Neural cell (in vitro differentiated cells): ENCODE data around the gene B9D1. TPM values are rescaled to one million over a fixed set of nuclear protein-coding genes. Genes with fewer than 3 reads are reported as not detected.

Source experiments
- H2AFZ ChIP-seq: fragments of 200-600, 300-800 bp; sonication (generic), shearing (Covaris generic); 2 replicates; pipeline ENCODE4 v1.6.0; 2014; ENCODE audit warnings: low read depth, mild to moderate bottlenecking, antibody characterized with exemption, low read length, moderate library complexity
- H3F3A ChIP-seq: fragments of 200-600 bp; shearing (Covaris generic); 2 replicates; pipeline ENCODE4 v1.6.1; 2016; ENCODE audit warnings: mild to moderate bottlenecking, moderate library complexity, mixed read lengths, antibody characterized with exemption, low read length; ENCODE audit not compliant: insufficient read depth, poor library complexity, severe bottlenecking
- H3K27ac ChIP-seq: fragments of 200-600, 300-800 bp; sonication (generic), shearing (Covaris generic); 2 replicates; pipeline ENCODE4 v1.5.1; 2014; ENCODE audit warnings: mild to moderate bottlenecking, low read length, moderate library complexity
- H3K27me3 ChIP-seq: fragments of 300-800, 200-600 bp; sonication (generic), shearing (Covaris generic); 2 replicates; pipeline ENCODE4 v1.6.0; 2014; ENCODE audit warnings: mild to moderate bottlenecking, low read depth, low read length, moderate library complexity; ENCODE audit not compliant: insufficient read depth
- H3K36me3 ChIP-seq: fragments of 300-800, 200-600 bp; sonication (generic), shearing (Covaris generic); 2 replicates; pipeline ENCODE4 v1.5.1; 2014; ENCODE audit warnings: mild to moderate bottlenecking, antibody characterized with exemption, low read length, moderate library complexity; ENCODE audit not compliant: insufficient read depth
- H3K4me2 ChIP-seq: fragments of 300-800, 200-600 bp; sonication (generic), shearing (Covaris generic); 2 replicates; pipeline ENCODE4 v1.6.0; 2014; ENCODE audit warnings: mild to moderate bottlenecking, low read length
- H3K4me3 ChIP-seq: fragments of 300-800, 200-600 bp; sonication (generic), shearing (Covaris generic); 2 replicates; pipeline ENCODE4 v1.5.1; 2014; ENCODE audit warnings: mild to moderate bottlenecking, low read length, moderate library complexity
- H3K79me2 ChIP-seq: fragments of 200-600 bp; shearing (Covaris generic); replicated peaks from 2 replicates; pipeline ENCODE4 v1.6.0; 2014; ENCODE audit warnings: mild to moderate bottlenecking, low read length, moderate library complexity; ENCODE audit not compliant: insufficient read depth
- H3K9ac ChIP-seq: fragments of 300-800, 200-600 bp; sonication (generic), shearing (Covaris generic); 2 replicates; pipeline ENCODE4 v1.6.1; 2016; ENCODE audit warnings: mild to moderate bottlenecking, low read length, mixed read lengths
- H3K9me2 ChIP-seq: fragments of 200-600 bp; shearing (Covaris generic); 2 replicates; pipeline ENCODE4 v1.6.1; 2016; ENCODE audit warnings: mild to moderate bottlenecking, low read length, mixed read lengths; ENCODE audit not compliant: insufficient read depth
- H3K9me3 ChIP-seq: fragments of 200-600, 300-800 bp; sonication (generic), shearing (Covaris generic); 2 replicates; pipeline ENCODE4 v1.6.1; 2016; ENCODE audit warnings: mild to moderate bottlenecking, mixed run types, low read length, moderate library complexity, mixed read lengths
- H4K20me1 ChIP-seq: fragments of 200-600 bp; shearing (Covaris generic); 2 replicates; pipeline ENCODE4 v1.6.1; 2016; ENCODE audit warnings: mild to moderate bottlenecking, mixed run types; ENCODE audit not compliant: insufficient read depth
- EP300 ChIP-seq: fragments of 450-650 bp; conservative IDR thresholded peaks from 2 replicates; pipeline ENCODE4 v1.6.1; 2014; ENCODE audit warnings: antibody characterized with exemption, mild to moderate bottlenecking, moderate library complexity; ENCODE audit not compliant: poor library complexity, severe bottlenecking
- EZH2 ChIP-seq: fragments of 200-600, 300-800 bp; shearing (Covaris generic), sonication (generic); IDR thresholded peaks from 2 replicates; pipeline ENCODE4 v1.6.1; 2014; ENCODE audit warnings: antibody characterized with exemption, low read length, borderline replicate concordance, mild to moderate bottlenecking; ENCODE audit not compliant: insufficient read depth, poor library complexity, severe bottlenecking
- MXI1 ChIP-seq: fragments of 450-650 bp; conservative IDR thresholded peaks from 2 replicates; pipeline ENCODE4 v1.6.1; 2014; ENCODE audit warnings: antibody characterized with exemption, mild to moderate bottlenecking; ENCODE audit not compliant: poor library complexity, severe bottlenecking
- POLR2AphosphoS5 ChIP-seq: IDR thresholded peaks from 2 replicates; pipeline ENCODE4 v1.6.1; 2012
- RAD21 ChIP-seq: fragments of 450-650 bp; conservative IDR thresholded peaks from 2 replicates; pipeline ENCODE4 v1.6.1; 2014; ENCODE audit warnings: antibody characterized with exemption, mild to moderate bottlenecking, moderate library complexity
- SMC3 ChIP-seq: fragments of 450-650 bp; conservative IDR thresholded peaks from 2 replicates; pipeline ENCODE4 v1.6.1; 2014; ENCODE audit warnings: antibody characterized with exemption, mild to moderate bottlenecking, moderate library complexity; ENCODE audit not compliant: poor library complexity
- TAF1 ChIP-seq: IDR thresholded peaks from 2 replicates; pipeline ENCODE4 v1.6.1; 2012; ENCODE audit warnings: low read depth
- polyA plus RNA-seq: library from polyadenylated mRNA; depleted of rRNA; stranded (reverse); fragments of >200 nt; gene quantifications from 2 replicates; pipeline ENCODE4 v1.2.3, GENCODE V29; 2014
- TF ChIP-seq, protein P1 (sequence below): IDR thresholded peaks from 2 replicates; pipeline ENCODE4 v1.6.1; 2012; ENCODE audit warnings: borderline replicate concordance
- TF ChIP-seq, protein P2 (sequence below): fragments of 450-650 bp; IDR thresholded peaks from 2 replicates; pipeline ENCODE4 v1.5.1; 2014; ENCODE audit warnings: antibody characterized with exemption, mild to moderate bottlenecking, moderate library complexity; ENCODE audit not compliant: poor library complexity, severe bottlenecking

The B9D1 gene
- polyA plus RNA-seq, 1 donor from 2014 or later = 32.0 TPM

DNA sequence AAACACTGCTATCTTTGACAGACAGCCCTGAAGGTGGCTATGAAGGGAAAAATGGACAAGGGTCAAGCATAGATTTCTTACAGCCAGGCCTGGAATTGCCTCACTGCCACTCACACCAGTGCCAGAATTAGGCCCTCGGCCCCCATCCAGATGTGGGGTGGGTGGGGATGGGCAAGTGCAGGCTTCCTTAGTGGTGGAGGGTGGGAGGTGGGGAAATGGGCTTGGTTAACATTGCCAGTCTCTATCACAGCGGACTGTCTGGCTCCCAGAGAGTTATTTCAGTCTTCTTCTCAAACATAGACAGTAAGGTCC, 24.9 kb downstream of the B9D1 start:
- H4K20me1 ChIP-seq = no peaks in the 10 kb centered on the region
- no peak overlapping the region for H3K27ac ChIP-seq
- no peaks in the 10 kb centered on the region for H3K9me2 ChIP-seq
- no peak overlapping the region for H3K4me3 ChIP-seq
- no peak overlapping the region for H2AFZ ChIP-seq
- TF ChIP-seq, protein P1, sequence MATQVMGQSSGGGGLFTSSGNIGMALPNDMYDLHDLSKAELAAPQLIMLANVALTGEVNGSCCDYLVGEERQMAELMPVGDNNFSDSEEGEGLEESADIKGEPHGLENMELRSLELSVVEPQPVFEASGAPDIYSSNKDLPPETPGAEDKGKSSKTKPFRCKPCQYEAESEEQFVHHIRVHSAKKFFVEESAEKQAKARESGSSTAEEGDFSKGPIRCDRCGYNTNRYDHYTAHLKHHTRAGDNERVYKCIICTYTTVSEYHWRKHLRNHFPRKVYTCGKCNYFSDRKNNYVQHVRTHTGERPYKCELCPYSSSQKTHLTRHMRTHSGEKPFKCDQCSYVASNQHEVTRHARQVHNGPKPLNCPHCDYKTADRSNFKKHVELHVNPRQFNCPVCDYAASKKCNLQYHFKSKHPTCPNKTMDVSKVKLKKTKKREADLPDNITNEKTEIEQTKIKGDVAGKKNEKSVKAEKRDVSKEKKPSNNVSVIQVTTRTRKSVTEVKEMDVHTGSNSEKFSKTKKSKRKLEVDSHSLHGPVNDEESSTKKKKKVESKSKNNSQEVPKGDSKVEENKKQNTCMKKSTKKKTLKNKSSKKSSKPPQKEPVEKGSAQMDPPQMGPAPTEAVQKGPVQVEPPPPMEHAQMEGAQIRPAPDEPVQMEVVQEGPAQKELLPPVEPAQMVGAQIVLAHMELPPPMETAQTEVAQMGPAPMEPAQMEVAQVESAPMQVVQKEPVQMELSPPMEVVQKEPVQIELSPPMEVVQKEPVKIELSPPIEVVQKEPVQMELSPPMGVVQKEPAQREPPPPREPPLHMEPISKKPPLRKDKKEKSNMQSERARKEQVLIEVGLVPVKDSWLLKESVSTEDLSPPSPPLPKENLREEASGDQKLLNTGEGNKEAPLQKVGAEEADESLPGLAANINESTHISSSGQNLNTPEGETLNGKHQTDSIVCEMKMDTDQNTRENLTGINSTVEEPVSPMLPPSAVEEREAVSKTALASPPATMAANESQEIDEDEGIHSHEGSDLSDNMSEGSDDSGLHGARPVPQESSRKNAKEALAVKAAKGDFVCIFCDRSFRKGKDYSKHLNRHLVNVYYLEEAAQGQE = no peak
- no peak for TF ChIP-seq POLR2AphosphoS5
- no peak for TF ChIP-seq SMC3
- TF ChIP-seq, protein P2, sequence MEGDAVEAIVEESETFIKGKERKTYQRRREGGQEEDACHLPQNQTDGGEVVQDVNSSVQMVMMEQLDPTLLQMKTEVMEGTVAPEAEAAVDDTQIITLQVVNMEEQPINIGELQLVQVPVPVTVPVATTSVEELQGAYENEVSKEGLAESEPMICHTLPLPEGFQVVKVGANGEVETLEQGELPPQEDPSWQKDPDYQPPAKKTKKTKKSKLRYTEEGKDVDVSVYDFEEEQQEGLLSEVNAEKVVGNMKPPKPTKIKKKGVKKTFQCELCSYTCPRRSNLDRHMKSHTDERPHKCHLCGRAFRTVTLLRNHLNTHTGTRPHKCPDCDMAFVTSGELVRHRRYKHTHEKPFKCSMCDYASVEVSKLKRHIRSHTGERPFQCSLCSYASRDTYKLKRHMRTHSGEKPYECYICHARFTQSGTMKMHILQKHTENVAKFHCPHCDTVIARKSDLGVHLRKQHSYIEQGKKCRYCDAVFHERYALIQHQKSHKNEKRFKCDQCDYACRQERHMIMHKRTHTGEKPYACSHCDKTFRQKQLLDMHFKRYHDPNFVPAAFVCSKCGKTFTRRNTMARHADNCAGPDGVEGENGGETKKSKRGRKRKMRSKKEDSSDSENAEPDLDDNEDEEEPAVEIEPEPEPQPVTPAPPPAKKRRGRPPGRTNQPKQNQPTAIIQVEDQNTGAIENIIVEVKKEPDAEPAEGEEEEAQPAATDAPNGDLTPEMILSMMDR = no peak
- no peak for TF ChIP-seq EZH2
- TF ChIP-seq TAF1 = no peak
- TF ChIP-seq MXI1 = no peak
- TF ChIP-seq EP300 = no peak
- TF ChIP-seq RAD21 = no peak
- no peaks in the 10 kb centered on the region for H3K36me3 ChIP-seq
- no peak overlapping the region for H3K4me2 ChIP-seq
- no peak overlapping the region for H3K9ac ChIP-seq
- H3K9me3 ChIP-seq = no peaks in the 10 kb centered on the region
- no peaks in the 10 kb centered on the region for H3K79me2 ChIP-seq
- H3K27me3 ChIP-seq = no peaks in the 10 kb centered on the region
- H3F3A ChIP-seq = no peaks in the 10 kb centered on the region

DNA sequence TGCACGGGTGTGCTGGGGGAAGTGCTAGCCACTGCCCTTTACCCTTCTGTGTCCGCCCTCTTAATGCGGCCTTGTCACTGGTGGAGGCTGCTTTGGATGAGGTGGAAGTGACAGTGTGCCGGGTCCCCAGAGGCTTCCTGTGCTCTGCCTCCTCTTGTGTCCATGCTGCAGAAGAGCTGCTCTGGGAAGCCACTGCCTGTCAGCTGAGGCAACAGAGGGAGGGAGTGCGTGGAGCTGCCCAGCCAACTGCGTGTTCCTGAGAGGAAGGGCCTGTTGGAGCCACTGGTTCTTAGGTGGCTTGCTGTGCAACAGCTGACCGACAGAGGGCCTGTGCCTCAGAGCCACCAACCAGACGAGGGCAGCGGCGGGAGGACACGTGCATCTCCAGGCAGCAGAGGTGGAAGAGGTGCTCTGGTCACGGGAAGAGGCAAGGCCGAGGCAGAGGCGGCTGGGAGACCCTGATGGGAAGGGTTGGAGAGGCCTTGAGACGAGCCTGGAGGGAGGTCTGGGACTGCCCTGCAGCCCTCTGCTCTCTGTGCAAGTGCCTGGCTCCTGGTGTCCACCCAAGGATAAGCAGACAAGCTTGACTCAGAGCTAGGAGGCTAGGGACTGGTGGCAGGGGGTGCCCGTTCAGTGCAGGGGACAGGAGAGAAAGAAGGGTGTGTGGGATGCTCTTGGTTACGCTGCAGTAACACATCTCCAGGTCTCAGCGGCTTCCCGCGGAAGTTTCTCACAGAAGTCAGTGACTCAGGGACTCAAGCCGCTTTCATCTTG, 25.4 kb downstream of the B9D1 start:
- no peak for TF ChIP-seq SMC3
- no peak for TF ChIP-seq MXI1
- TF ChIP-seq, protein P1 = no peak
- TF ChIP-seq EZH2 = no peak
- peak; percentile 1 for TF ChIP-seq POLR2AphosphoS5
- no peaks in the 10 kb centered on the region for H3K9me3 ChIP-seq
- H3K27me3 ChIP-seq = no peaks in the 10 kb centered on the region
- H4K20me1 ChIP-seq = no peaks in the 10 kb centered on the region
- H3K27ac ChIP-seq = no peak overlapping the region
- H3K4me3 ChIP-seq = no peak overlapping the region
- H2AFZ ChIP-seq = no peak overlapping the region
- H3K79me2 ChIP-seq = no peaks in the 10 kb centered on the region
- H3F3A ChIP-seq = no peaks in the 10 kb centered on the region
- H3K4me2 ChIP-seq = no peak overlapping the region
- no peaks in the 10 kb centered on the region for H3K9me2 ChIP-seq
- H3K36me3 ChIP-seq = no peaks in the 10 kb centered on the region
- no peak overlapping the region for H3K9ac ChIP-seq
